HUES6 (cell line): ENCODE data around the gene SEMA3A.

ENCODE experiments used
- H3K27ac ChIP-seq: 2 replicates; pipeline ENCODE4 v1.7.0; 2013; ENCODE audit warnings: low read depth, mild to moderate bottlenecking, low read length, inconsistent platforms
- H3K27me3 ChIP-seq: 2 replicates; pipeline ENCODE4 v1.6.1; 2013; ENCODE audit warnings: low read length; ENCODE audit not compliant: control insufficient read depth, insufficient read depth
- H3K36me3 ChIP-seq: 2 replicates; pipeline ENCODE4 v1.6.1; 2013; ENCODE audit warnings: low read length; ENCODE audit not compliant: control insufficient read depth, insufficient read depth
- H3K4me1 ChIP-seq: 2 replicates; pipeline ENCODE4 v1.6.1; 2013; ENCODE audit warnings: low read length; ENCODE audit not compliant: control insufficient read depth, insufficient read depth
- H3K4me3 ChIP-seq: 2 replicates; pipeline ENCODE4 v1.5.1; 2013; ENCODE audit warnings: low read depth, low read length
- H3K9ac ChIP-seq: one replicate; pipeline ENCODE4 v1.6.1; 2013; ENCODE audit warnings: mild to moderate bottlenecking, low read length
- H3K9me3 ChIP-seq: 2 replicates; pipeline ENCODE4 v1.6.1; 2013; ENCODE audit warnings: low read depth, low read length; ENCODE audit not compliant: control insufficient read depth, insufficient read depth

Gene SEMA3A

DNA sequence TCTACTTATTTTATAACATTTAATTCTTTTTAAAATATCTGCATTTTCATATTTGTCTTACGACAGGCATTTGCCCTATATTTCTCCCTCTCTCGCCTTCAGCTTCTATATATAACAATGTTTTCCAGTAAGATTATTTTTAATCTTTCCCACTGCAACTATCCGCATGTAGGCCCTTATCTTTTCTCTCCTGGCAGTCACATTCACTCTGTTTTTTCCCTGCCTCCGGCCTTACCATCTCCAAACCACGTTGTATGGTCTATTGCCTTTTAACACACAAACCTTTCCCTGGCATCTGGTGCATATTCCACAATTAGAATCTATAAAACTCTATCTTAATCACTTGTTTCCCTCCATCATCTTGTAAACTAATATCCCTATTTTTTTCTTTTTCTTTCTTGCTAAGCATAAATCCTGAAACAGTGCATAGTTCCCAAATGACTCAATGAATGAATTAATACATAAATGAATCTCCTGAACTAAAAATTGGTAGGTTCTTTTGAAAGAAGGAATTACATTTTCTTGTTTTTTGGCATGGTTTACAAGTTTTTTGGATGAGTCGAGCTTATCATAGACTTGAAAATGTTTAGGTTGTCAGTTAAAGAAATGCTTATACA, 173.2 kb downstream of the SEMA3A start:
- Histone ChIP-seq H3K9me3 (no peaks in the 10 kb centered on the region), H3K27ac (no peak overlapping the region), H3K36me3 (0 out of 2 replicates have a peak, but pooled peaks cover 2% of the 10 kb centered on the region), H3K27me3 (no peaks in the 10 kb centered on the region), H3K9ac (no peak overlapping the region), H3K4me3 (no peak overlapping the region), H3K4me1 (peaks cover 10% of the 10 kb centered on the region)

DNA sequence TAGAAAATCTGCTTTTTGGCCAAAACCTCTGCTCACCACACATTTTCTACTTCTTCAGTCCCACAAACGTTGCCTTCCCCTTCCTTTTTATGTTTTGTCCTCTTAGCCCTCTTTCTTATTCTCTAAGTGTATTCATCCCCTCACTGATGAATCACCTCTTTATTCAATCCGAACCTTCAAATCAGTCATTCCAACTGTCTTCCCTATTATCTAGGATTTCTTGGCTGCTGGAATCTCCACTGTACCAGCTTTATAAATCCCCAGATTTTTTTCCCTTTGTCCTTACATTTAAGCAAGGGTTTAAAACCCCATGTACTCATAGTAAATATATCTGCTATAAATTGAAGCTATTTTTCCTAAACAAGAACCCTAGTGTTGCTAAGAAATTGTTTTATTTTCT, 176.9 kb downstream of the SEMA3A start:
- Histone ChIP-seq H3K9me3 (no peaks in the 10 kb centered on the region), H3K9ac (no peak overlapping the region), H3K36me3 (no peaks in the 10 kb centered on the region), H3K4me1 (peaks cover 5% of the 10 kb centered on the region), H3K27ac (no peak overlapping the region), H3K4me3 (no peak overlapping the region), H3K27me3 (no peaks in the 10 kb centered on the region)

DNA sequence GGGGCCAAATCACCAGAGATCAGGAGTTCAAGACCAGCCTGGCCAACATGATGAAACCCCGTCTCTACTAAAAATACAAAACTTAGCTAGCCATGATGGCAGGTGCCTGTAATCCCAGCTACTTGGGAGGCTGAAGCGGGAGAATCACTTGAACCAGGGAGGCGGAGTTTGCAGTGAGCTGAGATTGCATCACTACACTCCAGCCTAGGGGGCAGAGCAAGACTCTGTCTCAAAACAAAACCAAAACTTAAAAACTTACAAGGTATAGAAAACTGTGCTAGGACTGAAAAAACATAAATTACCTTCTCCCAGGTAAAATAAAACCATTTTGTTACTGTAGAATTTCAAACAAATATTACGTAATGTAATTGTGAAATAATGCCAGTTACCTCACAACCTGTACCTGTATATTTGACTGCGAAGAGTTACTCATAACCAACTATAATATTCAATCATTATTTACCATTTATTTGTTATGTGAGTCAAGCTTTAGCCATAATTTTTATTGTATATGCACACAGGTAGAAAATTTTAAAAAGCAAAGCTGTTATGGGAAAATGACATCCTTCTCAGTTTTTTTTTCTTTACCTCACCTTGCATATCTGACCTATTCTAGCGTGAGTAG, 180.9 kb downstream of the SEMA3A start:
- Histone ChIP-seq H3K27me3 (no peaks in the 10 kb centered on the region), H3K4me3 (no peak overlapping the region), H3K4me1 (peaks cover 3% of the 10 kb centered on the region; the same call in 1 of the 2 replicates), H3K9me3 (no peaks in the 10 kb centered on the region), H3K27ac (peak overlapping the region; percentile 62; the same call in 1 of the 2 replicates), H3K9ac (no peak overlapping the region), H3K36me3 (peaks cover 4% of the 10 kb centered on the region; the same call in 1 of the 2 replicates)

GRCh38 chr7:84009782-84010181, 184.8 kb downstream of the SEMA3A start:
- Histone ChIP-seq H3K27ac (no peak overlapping the region), H3K9me3 (no peaks in the 10 kb centered on the region)

GRCh38 chr7:84009051-84009450, 185.5 kb downstream of the SEMA3A start:
- no peak overlapping the region for H3K4me3 ChIP-seq
- H3K9ac ChIP-seq, result no peak overlapping the region
- H3K27me3 ChIP-seq, result no peaks in the 10 kb centered on the region
- no peaks in the 10 kb centered on the region for H3K9me3 ChIP-seq
- peaks cover 3% of the 10 kb centered on the region; the same call in 1 of the 2 replicates for H3K4me1 ChIP-seq
- peaks cover 19% of the 10 kb centered on the region for H3K36me3 ChIP-seq
- H3K27ac ChIP-seq, result no peak overlapping the region

More at GRCh38 chr7:84009782-84010181, 184.8 kb downstream of the SEMA3A start:
- Histone ChIP-seq H3K36me3 (peaks cover 15% of the 10 kb centered on the region), H3K27me3 (no peaks in the 10 kb centered on the region), H3K9ac (no peak overlapping the region), H3K4me3 (no peak overlapping the region), H3K4me1 (peaks cover 3% of the 10 kb centered on the region; the same call in 1 of the 2 replicates)

GRCh38 chr7:84003191-84003590, 191.4 kb downstream of the SEMA3A start:
- H3K27me3 ChIP-seq, result no peaks in the 10 kb centered on the region
- H3K9ac ChIP-seq, result no peak overlapping the region
- no peaks in the 10 kb centered on the region for H3K9me3 ChIP-seq
- H3K36me3 ChIP-seq, result peaks cover 21% of the 10 kb centered on the region
- no peak overlapping the region for H3K4me3 ChIP-seq
- no peak overlapping the region for H3K27ac ChIP-seq
- peaks cover 3% of the 10 kb centered on the region; the same call in 1 of the 2 replicates for H3K4me1 ChIP-seq

GRCh38 chr7:84002348-84002747, 192.2 kb downstream of the SEMA3A start:
- no peak overlapping the region for H3K27ac ChIP-seq
- H3K9me3 ChIP-seq, result no peaks in the 10 kb centered on the region
- no peak overlapping the region for H3K4me3 ChIP-seq
- peaks cover 29% of the 10 kb centered on the region for H3K36me3 ChIP-seq
- H3K27me3 ChIP-seq, result no peaks in the 10 kb centered on the region
- no peak overlapping the region for H3K9ac ChIP-seq
- peaks cover 3% of the 10 kb centered on the region; the same call in 1 of the 2 replicates for H3K4me1 ChIP-seq

- H3K27me3 ChIP-seq, result no peaks in the 10 kb centered on the region
- H3K9ac ChIP-seq, result no peak overlapping the region
- H3K36me3 ChIP-seq, result peaks cover 17% of the 10 kb centered on the region
- no peaks in the 10 kb centered on the region for H3K9me3 ChIP-seq
- H3K27ac ChIP-seq, result no peak overlapping the region
- no peaks in the 10 kb centered on the region for H3K4me1 ChIP-seq
- no peak overlapping the region for H3K4me3 ChIP-seq
These were observed 197.7 kb downstream of the SEMA3A start for GRCh38 chr7:83996879-83997278.

DNA sequence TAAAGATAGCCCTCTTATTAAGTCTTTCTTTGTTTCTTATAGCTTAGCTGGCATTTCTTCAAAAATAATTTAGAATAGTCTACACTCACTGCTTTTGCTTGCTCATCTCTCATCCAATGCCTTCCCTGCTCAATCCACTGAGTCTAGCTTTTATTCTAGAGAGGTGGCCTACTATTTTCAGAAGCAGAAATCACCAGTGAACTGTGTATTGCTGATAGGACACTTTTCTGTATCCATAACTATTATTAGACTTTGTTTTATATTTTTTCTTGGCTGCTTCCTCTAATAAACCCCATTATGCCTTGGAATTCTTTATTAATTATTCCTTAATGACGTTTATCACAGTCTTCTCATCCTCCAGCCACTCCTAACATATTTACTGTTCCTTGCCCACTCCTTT, 206.8 kb downstream of the SEMA3A start:
- no peak overlapping the region for H3K9ac ChIP-seq
- no peaks in the 10 kb centered on the region for H3K27me3 ChIP-seq
- peaks cover 5% of the 10 kb centered on the region; the same call in 1 of the 2 replicates for H3K36me3 ChIP-seq
- no peaks in the 10 kb centered on the region for H3K4me1 ChIP-seq
- no peak overlapping the region for H3K4me3 ChIP-seq
- H3K27ac ChIP-seq, result no peak overlapping the region
- no peaks in the 10 kb centered on the region for H3K9me3 ChIP-seq

GRCh38 chr7:83985821-83986220, 208.8 kb downstream of the SEMA3A start:
- no peak overlapping the region for H3K4me3 ChIP-seq
- no peak overlapping the region for H3K27ac ChIP-seq
- H3K4me1 ChIP-seq, result no peaks in the 10 kb centered on the region
- H3K36me3 ChIP-seq, result peaks cover 15% of the 10 kb centered on the region; the same call in 1 of the 2 replicates
- no peaks in the 10 kb centered on the region for H3K27me3 ChIP-seq
- no peaks in the 10 kb centered on the region for H3K9me3 ChIP-seq
- H3K9ac ChIP-seq, result no peak overlapping the region

- Histone ChIP-seq H3K27me3 (no peaks in the 10 kb centered on the region), H3K4me3 (no peak overlapping the region), H3K27ac (no peak overlapping the region), H3K36me3 (peaks cover 15% of the 10 kb centered on the region; the same call in 1 of the 2 replicates), H3K9ac (no peak overlapping the region), H3K9me3 (no peaks in the 10 kb centered on the region), H3K4me1 (no peaks in the 10 kb centered on the region)
These were observed 210.0 kb downstream of the SEMA3A start for GRCh38 chr7:83984591-83984990.
